MM.1S (cell line): ENCODE results near the gene CFAP57.

ENCODE experiments used
- DNase-seq: peaks from one replicate; pipeline ENCODE4 v3.0.0-alpha.2; 2015
- H2AFZ ChIP-seq: fragments of 300-600 bp; sonication (generic); 2 replicates; pipeline ENCODE4 v1.6.0; 2016; ENCODE audit warnings: antibody characterized with exemption, low read length
- H3F3A ChIP-seq: fragments of 300-600 bp; sonication (generic); 2 replicates; pipeline ENCODE4 v1.6.1; 2016; ENCODE audit warnings: mild to moderate bottlenecking, antibody characterized with exemption, low read length, moderate library complexity, mixed read lengths; ENCODE audit not compliant: insufficient read depth
- H3K27ac ChIP-seq: fragments of 300-600 bp; sonication (generic); 2 replicates; pipeline ENCODE4 v1.5.1; 2016; ENCODE audit warnings: mild to moderate bottlenecking, low read length
- H3K27me3 ChIP-seq: fragments of 300-600 bp; sonication (generic); replicated peaks from 2 replicates; pipeline ENCODE4 v1.6.0; 2016; ENCODE audit warnings: low read length; ENCODE audit not compliant: insufficient read depth
- H3K36me3 ChIP-seq: fragments of 300-600 bp; sonication (generic); replicated peaks from 2 replicates; pipeline ENCODE4 v1.6.1; 2016; ENCODE audit warnings: mild to moderate bottlenecking, low read length, mixed read lengths; ENCODE audit not compliant: insufficient read depth
- H3K4me1 ChIP-seq: fragments of 300-600 bp; sonication (generic); 2 replicates; pipeline ENCODE4 v1.6.1; 2016; ENCODE audit warnings: low read length, mixed read lengths
- H3K4me2 ChIP-seq: fragments of 300-600 bp; sonication (generic); 2 replicates; pipeline ENCODE4 v1.6.0; 2016; ENCODE audit warnings: low read depth, low read length
- H3K4me3 ChIP-seq: fragments of 300-600 bp; sonication (generic); 2 replicates; pipeline ENCODE4 v1.5.1; 2016; ENCODE audit warnings: low read length, mixed read lengths
- H3K79me2 ChIP-seq: fragments of 300-600 bp; sonication (generic); 2 replicates; pipeline ENCODE4 v1.6.1; 2016; ENCODE audit warnings: mixed run types, low read length, mixed read lengths
- H3K9ac ChIP-seq: fragments of 300-600 bp; sonication (generic); 2 replicates; pipeline ENCODE4 v1.6.1; 2016; ENCODE audit warnings: low read length, mixed read lengths
- H3K9me2 ChIP-seq: fragments of 300-600 bp; sonication (generic); replicated peaks from 2 replicates; pipeline ENCODE4 v1.6.1; 2016; ENCODE audit warnings: mild to moderate bottlenecking, low read length, mixed read lengths; ENCODE audit not compliant: insufficient read depth
- H3K9me3 ChIP-seq: fragments of 300-600 bp; sonication (generic); replicated peaks from 2 replicates; pipeline ENCODE4 v1.6.1; 2016; ENCODE audit warnings: mild to moderate bottlenecking, low read length, mixed read lengths; ENCODE audit not compliant: insufficient read depth
- H4K20me1 ChIP-seq: fragments of 300-600 bp; sonication (generic); 2 replicates; pipeline ENCODE4 v1.6.1; 2016; ENCODE audit warnings: mild to moderate bottlenecking, low read length, moderate library complexity, mixed read lengths; ENCODE audit not compliant: insufficient read depth
- EZH2 ChIP-seq: fragments of 300-600 bp; sonication (generic); optimal IDR thresholded peaks from 2 replicates; pipeline ENCODE3; 2017; ENCODE audit warnings: low read depth, mild to moderate bottlenecking, antibody characterized with exemption, low read length, mixed read lengths
- EZH2phosphoT487 ChIP-seq: fragments of 300-600 bp; sonication (generic); IDR thresholded peaks from 2 replicates; pipeline ENCODE4 v1.6.1; 2018; ENCODE audit warnings: antibody characterized with exemption, low read length
- TF ChIP-seq, protein P1 (sequence below): fragments of 300-600 bp; sonication (generic); IDR thresholded peaks from 2 replicates; pipeline ENCODE4 v1.5.1; 2016; ENCODE audit warnings: antibody characterized with exemption, low read length, mixed read lengths

Gene CFAP57

DNA sequence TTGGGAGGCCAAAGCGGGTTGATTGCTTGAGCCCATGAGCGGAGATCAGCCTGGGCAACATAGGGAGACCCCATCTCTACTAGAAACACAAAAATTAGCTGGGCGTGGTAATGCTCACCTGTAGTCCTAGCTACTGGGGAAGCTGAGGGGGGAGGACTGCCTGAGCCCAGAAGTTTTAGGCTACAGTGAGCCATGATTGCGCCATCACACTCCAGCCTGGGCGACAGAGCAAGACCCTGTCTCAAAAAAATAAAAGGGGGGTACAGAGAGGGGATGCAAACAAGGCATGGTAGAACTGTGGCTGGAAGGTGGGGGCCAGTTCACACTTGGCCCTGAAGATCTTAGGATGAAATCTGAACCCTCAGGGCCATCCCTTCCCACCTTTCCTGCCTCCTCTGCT, 114.4 kb downstream of the CFAP57 start:
- no peaks in the 10 kb centered on the region for H3K36me3 ChIP-seq
- TF ChIP-seq EZH2phosphoT487 = no peak
- TF ChIP-seq EZH2 = no peak
- TF ChIP-seq, protein P1, sequence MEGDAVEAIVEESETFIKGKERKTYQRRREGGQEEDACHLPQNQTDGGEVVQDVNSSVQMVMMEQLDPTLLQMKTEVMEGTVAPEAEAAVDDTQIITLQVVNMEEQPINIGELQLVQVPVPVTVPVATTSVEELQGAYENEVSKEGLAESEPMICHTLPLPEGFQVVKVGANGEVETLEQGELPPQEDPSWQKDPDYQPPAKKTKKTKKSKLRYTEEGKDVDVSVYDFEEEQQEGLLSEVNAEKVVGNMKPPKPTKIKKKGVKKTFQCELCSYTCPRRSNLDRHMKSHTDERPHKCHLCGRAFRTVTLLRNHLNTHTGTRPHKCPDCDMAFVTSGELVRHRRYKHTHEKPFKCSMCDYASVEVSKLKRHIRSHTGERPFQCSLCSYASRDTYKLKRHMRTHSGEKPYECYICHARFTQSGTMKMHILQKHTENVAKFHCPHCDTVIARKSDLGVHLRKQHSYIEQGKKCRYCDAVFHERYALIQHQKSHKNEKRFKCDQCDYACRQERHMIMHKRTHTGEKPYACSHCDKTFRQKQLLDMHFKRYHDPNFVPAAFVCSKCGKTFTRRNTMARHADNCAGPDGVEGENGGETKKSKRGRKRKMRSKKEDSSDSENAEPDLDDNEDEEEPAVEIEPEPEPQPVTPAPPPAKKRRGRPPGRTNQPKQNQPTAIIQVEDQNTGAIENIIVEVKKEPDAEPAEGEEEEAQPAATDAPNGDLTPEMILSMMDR = no peak

DNA sequence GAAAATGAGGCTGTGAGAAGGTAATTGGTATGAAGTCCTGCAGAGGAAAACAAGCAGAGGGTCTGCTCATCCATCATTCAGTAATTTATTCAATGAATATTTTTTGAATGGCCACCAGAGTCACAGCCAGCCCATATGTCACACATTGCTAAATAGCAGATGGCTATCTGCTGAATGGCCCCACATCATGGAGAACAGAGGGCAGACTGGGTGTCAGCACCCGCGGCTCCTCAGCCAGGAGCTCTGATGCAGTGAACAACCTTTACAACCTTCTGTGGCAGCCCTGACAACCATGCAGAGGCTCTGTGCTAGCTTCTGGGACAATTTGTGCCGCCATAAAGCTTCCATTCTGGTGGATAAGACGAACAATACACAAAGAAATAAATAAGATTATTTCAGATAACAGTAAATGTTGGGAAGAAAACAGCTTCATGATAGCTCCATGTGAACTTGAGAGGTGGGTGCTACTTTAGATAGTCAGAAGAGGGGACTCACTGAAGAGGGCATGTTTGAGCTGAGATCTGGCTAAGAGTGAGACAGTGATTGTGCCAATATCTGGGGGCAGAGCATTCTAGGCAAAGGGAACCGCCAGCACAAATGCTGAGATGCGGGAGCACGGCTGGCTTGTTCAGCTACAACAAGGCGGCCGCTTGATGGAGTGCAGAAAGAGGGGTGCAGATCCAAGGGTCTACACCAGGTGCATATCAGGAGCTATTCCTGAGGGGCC, 116.1 kb downstream of the CFAP57 start:
- H3K9me2 ChIP-seq = no peaks in the 10 kb centered on the region
- no peak overlapping the region for H2AFZ ChIP-seq
- H3K4me1 ChIP-seq = no peaks in the 10 kb centered on the region
- H3K27ac ChIP-seq = no peak overlapping the region
- no peaks in the 10 kb centered on the region for H3F3A ChIP-seq
- no peaks in the 10 kb centered on the region for H3K9me3 ChIP-seq
- no peak overlapping the region for H3K9ac ChIP-seq
- no peaks in the 10 kb centered on the region for H3K27me3 ChIP-seq
- H3K79me2 ChIP-seq = no peaks in the 10 kb centered on the region
- DNase-seq = no peak
- H3K4me2 ChIP-seq = no peak overlapping the region
- no peaks in the 10 kb centered on the region for H4K20me1 ChIP-seq
- H3K36me3 ChIP-seq = no peaks in the 10 kb centered on the region
- H3K4me3 ChIP-seq = no peak overlapping the region
- no peak for TF ChIP-seq EZH2phosphoT487
- no peak for TF ChIP-seq EZH2
- TF ChIP-seq, protein P1 = no peak

More for the DNA sequence above, 114.4 kb downstream of the CFAP57 start:
- H3K9me2 ChIP-seq = no peaks in the 10 kb centered on the region
- H3K9me3 ChIP-seq = no peaks in the 10 kb centered on the region
- no peak overlapping the region for H3K4me3 ChIP-seq
- H3F3A ChIP-seq = no peaks in the 10 kb centered on the region
- H3K79me2 ChIP-seq = no peaks in the 10 kb centered on the region
- no peaks in the 10 kb centered on the region for H3K4me1 ChIP-seq
- H3K27ac ChIP-seq = no peak overlapping the region
- H3K4me2 ChIP-seq = no peak overlapping the region
- no peak overlapping the region for H3K9ac ChIP-seq
- H4K20me1 ChIP-seq = no peaks in the 10 kb centered on the region
- no peak overlapping the region for H2AFZ ChIP-seq
- no peaks in the 10 kb centered on the region for H3K27me3 ChIP-seq
- DNase-seq = no peak

DNA sequence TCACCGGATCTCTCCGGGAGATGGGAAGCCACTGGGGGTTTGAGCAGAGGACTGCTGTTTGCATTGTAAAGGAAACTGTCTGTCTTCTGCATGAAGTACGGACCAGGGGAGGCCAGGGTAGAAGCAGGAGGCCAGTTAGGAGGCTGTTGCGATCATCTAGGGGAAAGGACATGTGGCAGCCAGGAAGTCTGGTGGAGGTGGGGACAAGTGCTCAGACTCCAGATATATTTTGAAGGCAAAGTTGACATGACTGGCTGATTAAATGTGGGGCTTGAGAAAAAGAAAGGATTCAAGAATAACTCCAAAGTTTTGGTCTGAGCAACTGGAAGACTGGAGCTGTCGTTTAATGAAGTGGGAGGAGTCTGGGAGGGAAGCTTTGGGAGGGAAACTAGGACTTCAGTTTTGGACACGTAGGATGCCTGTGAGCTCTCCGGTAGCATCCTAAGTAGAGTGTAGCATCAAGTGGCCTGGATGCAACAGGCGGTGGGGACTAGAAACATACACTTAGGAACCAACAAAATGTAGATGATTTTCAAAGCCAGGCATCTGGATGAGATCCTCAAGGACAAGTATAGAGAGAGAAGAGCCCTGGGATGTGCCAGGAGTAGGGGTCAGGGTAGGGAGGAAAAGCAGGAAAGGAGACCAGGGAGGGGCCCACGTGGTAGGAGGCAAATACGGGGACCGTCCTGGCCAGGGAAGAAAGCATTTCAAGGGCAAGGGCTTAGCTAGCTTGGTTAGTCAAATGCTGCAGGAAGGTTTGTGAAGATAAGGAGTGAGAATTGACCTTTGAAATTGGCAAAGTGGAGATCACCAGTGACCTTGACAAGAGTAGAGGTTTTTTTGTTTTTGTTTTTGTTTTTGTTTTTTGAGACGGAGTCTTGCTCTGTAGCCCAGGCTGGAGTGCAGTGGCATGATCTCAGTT, 116.9 kb downstream of the CFAP57 start:
- Histone ChIP-seq H3K79me2 (no peaks in the 10 kb centered on the region), H3K4me2 (no peak overlapping the region), H3K27ac (no peak overlapping the region), H3K9me2 (no peaks in the 10 kb centered on the region), H3K9me3 (no peaks in the 10 kb centered on the region), H3F3A (no peaks in the 10 kb centered on the region), H3K4me1 (no peaks in the 10 kb centered on the region), H2AFZ (no peak overlapping the region), H3K9ac (no peak overlapping the region), H4K20me1 (no peaks in the 10 kb centered on the region), H3K4me3 (no peak overlapping the region), H3K27me3 (no peaks in the 10 kb centered on the region), H3K36me3 (no peaks in the 10 kb centered on the region)
- TF ChIP-seq, protein P1 = no peak
- TF ChIP-seq EZH2 (no peak), EZH2phosphoT487 (no peak)
- no peak for DNase-seq
